CD8-positive, alpha-beta memory T cell (primary cell): ENCODE measurements around the gene RAB3GAP2. TPM values are rescaled to one million over a fixed set of nuclear protein-coding genes. Genes with fewer than 3 reads are reported as not detected.

ENCODE experiments used
- CTCF ChIA-PET: fragments of 350-600 bp; sonication (Branson Sonifier 250); formaldehyde crosslinking; loops from one replicate; lab custom pipeline; 2021; ENCODE audit warnings: antibody characterized with exemption; lab: Charles Lee
- POLR2A ChIA-PET: fragments of 350-600 bp; sonication (Branson Sonifier 250); formaldehyde crosslinking; loops from one replicate; lab custom pipeline; 2021; ENCODE audit warnings: antibody characterized with exemption; lab: Charles Lee
- DNase-seq, 5 donors: peaks; one replicate each; pipeline versions ENCODE4 v3.0.0 to v3.0.0-alpha.2; 2020 to 2022; ENCODE audit warnings: mixed read lengths in 1 of 5
- H3K27ac ChIP-seq: one replicate; pipeline ENCODE4 v1.7.0; 2013; ENCODE audit warnings: low read depth, mild to moderate bottlenecking, low read length, moderate library complexity
- H3K27me3 ChIP-seq: 2 replicates; pipeline ENCODE4 v1.7.0; 2013; ENCODE audit warnings: low read length, mild to moderate bottlenecking; ENCODE audit not compliant: insufficient read depth, poor library complexity, severe bottlenecking
- H3K36me3 ChIP-seq: 2 replicates; pipeline ENCODE4 v1.7.0; 2013; ENCODE audit warnings: mild to moderate bottlenecking, low read length, moderate library complexity; ENCODE audit not compliant: insufficient read depth
- H3K4me1 ChIP-seq: 2 replicates; pipeline ENCODE4 v1.7.0; 2013; ENCODE audit warnings: mild to moderate bottlenecking, low read length, moderate library complexity; ENCODE audit not compliant: insufficient read depth
- H3K4me3 ChIP-seq: 2 replicates; pipeline ENCODE4 v1.7.0; 2013; ENCODE audit warnings: mild to moderate bottlenecking, low read length
- H3K9me3 ChIP-seq: 2 replicates; pipeline ENCODE4 v1.7.0; 2013; ENCODE audit warnings: mild to moderate bottlenecking, low read length
- H3K27ac Mint-ChIP-seq, 8 donors: one replicate each; pipeline ENCODE4 v1.8.0; 2020 to 2021; ENCODE audit warnings: mixed read lengths in 8 of 8, mild to moderate bottlenecking in 6 of 8, inconsistent platforms in 3 of 8, moderate library complexity in 3 of 8
- H3K27me3 Mint-ChIP-seq, 2 donors: one replicate each; pipeline ENCODE4 v1.8.0; 2020 to 2021; ENCODE audit warnings: mixed read lengths in 2 of 2, mild to moderate bottlenecking in 1 of 2, moderate library complexity in 1 of 2
- H3K36me3 Mint-ChIP-seq, 3 donors: one replicate each; pipeline ENCODE4 v1.8.0; 2020 to 2021; ENCODE audit warnings: mixed read lengths in 3 of 3, inconsistent platforms in 1 of 3, mild to moderate bottlenecking in 1 of 3
- H3K4me1 Mint-ChIP-seq, 3 donors: one replicate each; pipeline ENCODE4 v1.8.0; 2020 to 2021; ENCODE audit warnings: mixed read lengths in 3 of 3, inconsistent platforms in 1 of 3, mild to moderate bottlenecking in 1 of 3
- H3K4me3 Mint-ChIP-seq, 7 donors: one replicate each; pipeline ENCODE4 v1.8.0; 2020 to 2021; ENCODE audit warnings: mixed read lengths in 7 of 7, mild to moderate bottlenecking in 6 of 7, moderate library complexity in 4 of 7, inconsistent platforms in 2 of 7
- H3K9me3 Mint-ChIP-seq, 5 donors: one replicate each; pipeline ENCODE4 v1.8.0; 2020 to 2022; ENCODE audit warnings: mixed read lengths in 5 of 5, mild to moderate bottlenecking in 3 of 5, moderate library complexity in 2 of 5, inconsistent platforms in 1 of 5
- polyA plus RNA-seq: library from polyadenylated mRNA; unstranded; fragments of 300-500 nt; fragmentation: Illumina TruSeq; gene quantifications from one replicate; pipeline ENCODE4 v1.2.3, GENCODE V29; 2021
- total RNA-seq, 2 experiments: library from RNA; stranded (reverse); gene quantifications; one replicate each; pipeline ENCODE4 v1.2.3, GENCODE V29; 2021

Gene RAB3GAP2
- total and polyA plus RNA-seq, 3 experiments from 2014 or later: 26.3 to 44.8 (median 41.8) TPM

GRCh38 chr1:220156620-220157146 lies 115.6 kb downstream of the RAB3GAP2 start:
- Histone ChIP-seq H3K9me3 (no peaks in the 10 kb centered on the region), H3K36me3 (peaks cover 30% of the 10 kb centered on the region), H3K4me1 (peaks cover 5% of the 10 kb centered on the region), H3K4me3 (no peak overlapping the region), H3K27me3 (no peaks in the 10 kb centered on the region), H3K27ac (no peak overlapping the region)
- CTCF ChIA-PET: no interaction called here
- Mint-ChIP-seq H3K4me1 (peaks cover 16 to 24% (median 23%) of the 10 kb centered on the region in 3 donors), H3K36me3 (peaks cover 11 to 80% (median 18%) of the 10 kb centered on the region in 3 donors), H3K27me3 (no peaks in the 10 kb centered on the region), H3K4me3 (peak overlapping the region in 5 of 7 donors; percentile 2 to 63 (median 37)), H3K27ac (peak overlapping the region; percentile 20 to 89 (median 74)), H3K9me3 (no peaks in the 10 kb centered on the region)
- POLR2A ChIA-PET: no interaction called here
- DNase-seq: no peak

DNA sequence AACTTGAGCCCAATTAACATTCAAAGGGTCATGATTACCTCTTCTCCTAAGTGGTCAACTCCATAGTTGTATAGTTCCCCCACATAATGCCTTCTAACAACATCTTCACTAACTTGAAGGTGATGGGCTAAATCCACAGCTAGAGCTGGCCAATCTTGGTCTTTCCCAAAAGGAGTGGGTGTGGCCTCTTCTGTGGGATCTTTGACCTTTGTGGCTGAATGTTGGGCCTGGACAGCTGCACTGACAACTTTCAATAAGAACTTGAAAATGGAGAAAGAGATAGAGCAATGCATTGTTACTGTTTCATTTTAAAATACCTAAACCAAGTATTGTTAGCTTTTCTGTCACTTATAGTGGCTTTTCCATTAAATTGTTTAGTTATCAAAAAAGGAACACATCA lies 119.1 kb downstream of the RAB3GAP2 start:
- no peak overlapping the region for H3K4me3 Mint-ChIP-seq
- peaks cover 21% of the 10 kb centered on the region for H3K36me3 ChIP-seq
- peaks cover 13 to 19% (median 19%) of the 10 kb centered on the region in 3 donors for H3K4me1 Mint-ChIP-seq
- H3K27me3 ChIP-seq: no peaks in the 10 kb centered on the region
- H3K9me3 ChIP-seq: no peaks in the 10 kb centered on the region
- H3K27me3 Mint-ChIP-seq: no peaks in the 10 kb centered on the region
- no peak overlapping the region for H3K4me3 ChIP-seq
- peak overlapping the region in 3 of 8 donors; percentile 39 to 81 (median 50) for H3K27ac Mint-ChIP-seq
- ChIA-PET CTCF (no interaction called here), POLR2A (no interaction called here)
- H3K9me3 Mint-ChIP-seq: no peaks in the 10 kb centered on the region
- H3K4me1 ChIP-seq: peaks cover 5% of the 10 kb centered on the region
- DNase-seq: no peak
- peaks cover 8 to 70% (median 14%) of the 10 kb centered on the region in 3 donors for H3K36me3 Mint-ChIP-seq
- H3K27ac ChIP-seq: no peak overlapping the region

- H3K9me3 Mint-ChIP-seq: no peaks in the 10 kb centered on the region
Observed at GRCh38 chr1:220151454-220151853, 120.8 kb downstream of the RAB3GAP2 start.

DNA sequence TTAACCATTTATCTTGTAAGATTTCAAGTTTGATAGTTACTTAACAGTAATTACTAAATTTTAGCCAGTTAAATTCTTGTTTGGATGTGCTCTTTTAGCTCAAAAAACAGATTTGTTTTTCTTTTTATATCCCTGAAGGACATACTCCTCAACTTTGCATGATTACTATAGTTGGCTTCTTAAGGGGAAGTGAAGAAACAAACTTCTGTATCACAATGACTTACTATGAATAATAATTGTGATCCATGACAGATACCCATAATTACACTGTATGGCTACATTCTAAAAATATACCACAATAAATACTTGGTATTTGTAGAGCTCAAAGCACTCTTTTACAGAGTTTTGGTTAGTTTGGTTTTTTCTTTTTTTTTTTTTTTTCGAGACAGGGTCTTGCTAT lies 122.5 kb downstream of the RAB3GAP2 start:
- Mint-ChIP-seq H3K4me3 (no peak overlapping the region), H3K4me1 (no peaks in the 10 kb centered on the region), H3K27ac (peak overlapping the region in 1 of 8 donors; percentile 33), H3K9me3 (no peaks in the 10 kb centered on the region), H3K27me3 (peaks cover 0 to 1% of the 10 kb centered on the region in 2 donors), H3K36me3 (peaks cover 5 to 64% (median 15%) of the 10 kb centered on the region in 3 donors)
- Histone ChIP-seq H3K4me3 (no peak overlapping the region), H3K27ac (no peak overlapping the region), H3K36me3 (peaks cover 8% of the 10 kb centered on the region), H3K4me1 (no peaks in the 10 kb centered on the region), H3K27me3 (no peaks in the 10 kb centered on the region), H3K9me3 (no peaks in the 10 kb centered on the region)
- ChIA-PET CTCF (interaction anchor here (0.7 kb wide), 1 partner anchor 69 kb away, joined by 3 read pairs; no protein-coding TSS in a partner anchor), POLR2A (no interaction called here)
- no peak for DNase-seq

More at GRCh38 chr1:220151454-220151853, 120.8 kb downstream of the RAB3GAP2 start:
- Histone ChIP-seq H3K27me3 (no peaks in the 10 kb centered on the region), H3K4me1 (no peaks in the 10 kb centered on the region), H3K9me3 (no peaks in the 10 kb centered on the region), H3K4me3 (no peak overlapping the region), H3K27ac (no peak overlapping the region), H3K36me3 (peaks cover 16% of the 10 kb centered on the region)
- peaks cover 0 to 63% (median 11%) of the 10 kb centered on the region in 3 donors for H3K36me3 Mint-ChIP-seq
- CTCF ChIA-PET: no interaction called here
- peak overlapping the region in 4 of 8 donors; percentile 8 to 75 (median 56) for H3K27ac Mint-ChIP-seq
- DNase-seq: no peak
- H3K4me3 Mint-ChIP-seq: no peak overlapping the region
- POLR2A ChIA-PET: no interaction called here
- H3K4me1 Mint-ChIP-seq: peaks cover 2 to 4% (median 2%) of the 10 kb centered on the region in 3 donors
- H3K27me3 Mint-ChIP-seq: peaks cover 0 to 1% of the 10 kb centered on the region in 2 donors

GRCh38 chr1:220144051-220144450 lies 128.2 kb downstream of the RAB3GAP2 start:
- Histone ChIP-seq H3K9me3 (no peaks in the 10 kb centered on the region), H3K27ac (no peak overlapping the region), H3K36me3 (peaks cover 9% of the 10 kb centered on the region), H3K4me3 (no peak overlapping the region), H3K27me3 (no peaks in the 10 kb centered on the region), H3K4me1 (no peaks in the 10 kb centered on the region)
- H3K4me1 Mint-ChIP-seq: no peaks in the 10 kb centered on the region
- no peak overlapping the region for H3K4me3 Mint-ChIP-seq
- DNase-seq: no peak
- CTCF ChIA-PET: no interaction called here
- POLR2A ChIA-PET: interaction anchor here (1.0 kb wide), 1 partner anchor 10 kb away, joined by 3 read pairs; no protein-coding TSS in a partner anchor
- H3K9me3 Mint-ChIP-seq: no peaks in the 10 kb centered on the region
- H3K36me3 Mint-ChIP-seq: peaks cover 15 to 67% (median 26%) of the 10 kb centered on the region in 3 donors
- H3K27ac Mint-ChIP-seq: peak overlapping the region in 4 of 8 donors; percentile 51 to 85 (median 64)
- H3K27me3 Mint-ChIP-seq: peaks cover 0 to 1% of the 10 kb centered on the region in 2 donors

DNA sequence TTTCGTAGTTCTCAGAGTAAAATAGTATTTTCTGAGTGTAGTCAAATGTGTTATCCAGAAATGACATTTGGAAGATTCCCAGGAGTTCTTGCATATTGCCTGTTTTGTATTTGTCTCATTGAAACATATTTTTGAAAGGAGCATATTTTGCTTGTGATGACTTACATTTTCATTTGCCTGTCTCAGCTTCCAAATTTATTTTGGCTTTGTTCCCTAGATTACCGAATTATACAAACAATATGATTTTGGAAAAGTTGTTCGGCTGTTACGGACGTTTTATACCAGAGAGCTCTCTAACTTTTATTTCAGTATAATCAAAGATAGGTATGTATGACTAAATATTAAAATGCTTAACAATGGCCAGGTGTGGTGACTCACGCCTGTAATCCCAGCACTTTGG lies 132.3 kb downstream of the RAB3GAP2 start:
- H3K27me3 Mint-ChIP-seq: no peaks in the 10 kb centered on the region
- H3K4me3 Mint-ChIP-seq: no peak overlapping the region
- peaks cover 20% of the 10 kb centered on the region for H3K36me3 ChIP-seq

GRCh38 chr1:220137019-220137786 lies 135.1 kb downstream of the RAB3GAP2 start:
- H3K4me3 Mint-ChIP-seq: peak overlapping the region in 4 of 7 donors; percentile 4 to 56 (median 30)

More for the DNA sequence above, 132.3 kb downstream of the RAB3GAP2 start:
- Histone ChIP-seq H3K27ac (no peak overlapping the region), H3K27me3 (no peaks in the 10 kb centered on the region), H3K4me3 (no peak overlapping the region), H3K9me3 (no peaks in the 10 kb centered on the region), H3K4me1 (peaks cover 4% of the 10 kb centered on the region)
- ChIA-PET CTCF (no interaction called here), POLR2A (no interaction called here)
- H3K4me1 Mint-ChIP-seq: peaks cover 10 to 14% (median 10%) of the 10 kb centered on the region in 3 donors
- DNase-seq: no peak
- H3K36me3 Mint-ChIP-seq: peaks cover 14 to 75% (median 22%) of the 10 kb centered on the region in 3 donors
- H3K9me3 Mint-ChIP-seq: no peaks in the 10 kb centered on the region
- H3K27ac Mint-ChIP-seq: peak overlapping the region in 1 of 8 donors; percentile 12

More at GRCh38 chr1:220137019-220137786, 135.1 kb downstream of the RAB3GAP2 start:
- ChIA-PET POLR2A (interaction anchor here (0.6 kb wide), 1 partner anchor 596 kb away, joined by 9 read pairs; no protein-coding TSS in a partner anchor), CTCF (interaction anchor here (1.2 kb wide), 1 partner anchor 12 kb away, joined by 3 read pairs; no protein-coding TSS in a partner anchor)
- H3K4me1 Mint-ChIP-seq: peaks cover 11 to 16% (median 11%) of the 10 kb centered on the region in 3 donors
- peak overlapping the region; percentile 64 to 93 (median 82) for H3K27ac Mint-ChIP-seq
- no peaks in the 10 kb centered on the region for H3K9me3 Mint-ChIP-seq
- no peaks in the 10 kb centered on the region for H3K9me3 ChIP-seq
- H3K27ac ChIP-seq: no peak overlapping the region
- peaks cover 19 to 81% (median 28%) of the 10 kb centered on the region in 3 donors for H3K36me3 Mint-ChIP-seq
- H3K27me3 ChIP-seq: no peaks in the 10 kb centered on the region
- peak in 2 of 5 donors; percentile 7 to 18 for DNase-seq
- H3K27me3 Mint-ChIP-seq: no peaks in the 10 kb centered on the region
- H3K36me3 ChIP-seq: peaks cover 27% of the 10 kb centered on the region
- H3K4me1 ChIP-seq: peaks cover 4% of the 10 kb centered on the region
- no peak overlapping the region for H3K4me3 ChIP-seq
